Central memory CD8-positive, alpha-beta T cell (primary cell): Measurements from ENCODE around the gene PDS5A.
"Not testable (repeated sequence)": the region's sequence is repeated elsewhere in the genome, so short reads cannot be mapped to it uniquely, and the experiment has no call there.

ENCODE experiments used
- ATAC-seq: fragments of 150-1000 bp; cut with Tn5 transposase; replicated peaks from 2 replicates; pipeline ENCODE4 v1.10.0; 2022; ENCODE audit warnings: mild to moderate bottlenecking, moderate FRiP score, moderate number of reproducible peaks; ENCODE audit not compliant: poor library complexity, severe bottlenecking; ENCODE audit errors: extremely low read depth
- DNase-seq, 2 donors: peaks; one replicate each; pipeline ENCODE4 v3.0.0; 2021; ENCODE audit warnings: low spot score in 2 of 2
- H3K27ac Mint-ChIP-seq: one replicate; pipeline ENCODE4 v1.8.0; 2022; ENCODE audit warnings: low read depth, mild to moderate bottlenecking, moderate library complexity, mixed read lengths
- H3K27me3 Mint-ChIP-seq: one replicate; pipeline ENCODE4 v1.8.0; 2022; ENCODE audit warnings: mixed read lengths
- H3K36me3 Mint-ChIP-seq: one replicate; pipeline ENCODE4 v1.8.0; 2022; ENCODE audit warnings: mild to moderate bottlenecking, moderate library complexity, mixed read lengths; ENCODE audit not compliant: insufficient read depth
- H3K4me1 Mint-ChIP-seq: one replicate; pipeline ENCODE4 v1.8.0; 2022; ENCODE audit warnings: mixed read lengths
- H3K4me3 Mint-ChIP-seq: one replicate; pipeline ENCODE4 v1.8.0; 2022; ENCODE audit warnings: mild to moderate bottlenecking, moderate library complexity, mixed read lengths
- H3K9me3 Mint-ChIP-seq: one replicate; pipeline ENCODE4 v1.8.0; 2022; ENCODE audit warnings: mixed read lengths

Gene PDS5A

DNA sequence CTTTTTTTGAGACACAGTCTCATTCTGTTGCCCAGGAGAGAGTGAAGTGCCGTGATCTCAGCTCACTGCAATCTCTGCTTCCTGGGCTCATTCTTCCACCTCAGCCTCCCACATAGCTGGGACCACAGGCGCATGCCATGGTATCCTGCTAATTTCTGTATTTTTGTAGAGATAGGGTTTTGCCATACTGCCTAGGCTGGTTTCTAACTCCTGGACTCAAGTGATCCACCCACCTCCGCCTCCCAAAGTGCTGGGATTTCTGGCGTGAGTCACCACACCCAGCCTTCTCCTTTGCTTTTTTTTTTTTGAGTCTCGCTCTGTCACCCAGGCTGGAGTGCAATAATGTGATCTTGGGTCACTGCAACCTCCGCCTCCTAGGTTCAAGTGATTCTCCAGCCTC is 94.1 kb downstream of the PDS5A start:
- ATAC-seq: no peak
- H3K27me3 Mint-ChIP-seq: no peaks in the 10 kb centered on the region
- H3K4me1 Mint-ChIP-seq: peaks cover 5% of the 10 kb centered on the region
- no peak overlapping the region for H3K4me3 Mint-ChIP-seq
- DNase-seq: no peak
- no peak overlapping the region for H3K27ac Mint-ChIP-seq
- H3K9me3 Mint-ChIP-seq: no peaks in the 10 kb centered on the region
- H3K36me3 Mint-ChIP-seq: peaks cover 36% of the 10 kb centered on the region

DNA sequence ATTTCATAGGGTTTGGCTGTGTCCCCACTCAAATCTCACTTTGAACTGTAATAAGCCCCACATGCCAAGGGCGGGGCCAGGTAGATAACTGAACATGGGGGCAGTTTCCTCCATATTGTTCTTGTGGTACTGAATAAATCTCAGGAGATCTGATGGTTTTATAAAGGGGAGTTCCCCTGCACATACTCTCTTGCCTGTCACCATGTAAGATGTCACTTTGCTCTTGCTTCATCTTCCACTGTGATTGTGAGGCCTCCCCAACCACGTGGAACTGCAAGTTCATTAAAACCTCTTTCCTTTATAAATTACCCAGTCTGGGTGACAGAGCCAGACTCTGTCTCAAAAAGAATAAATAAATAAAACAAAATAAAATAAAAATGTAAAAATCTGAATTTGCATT is 95.9 kb downstream of the PDS5A start:
- H3K36me3 Mint-ChIP-seq: peaks cover 32% of the 10 kb centered on the region
- DNase-seq (no peak), ATAC-seq (no peak)
- no peaks in the 10 kb centered on the region for H3K27me3 Mint-ChIP-seq
- no peak overlapping the region for H3K4me3 Mint-ChIP-seq
- H3K27ac Mint-ChIP-seq: no peak overlapping the region
- H3K9me3 Mint-ChIP-seq: no peaks in the 10 kb centered on the region
- peaks cover 5% of the 10 kb centered on the region for H3K4me1 Mint-ChIP-seq

DNA sequence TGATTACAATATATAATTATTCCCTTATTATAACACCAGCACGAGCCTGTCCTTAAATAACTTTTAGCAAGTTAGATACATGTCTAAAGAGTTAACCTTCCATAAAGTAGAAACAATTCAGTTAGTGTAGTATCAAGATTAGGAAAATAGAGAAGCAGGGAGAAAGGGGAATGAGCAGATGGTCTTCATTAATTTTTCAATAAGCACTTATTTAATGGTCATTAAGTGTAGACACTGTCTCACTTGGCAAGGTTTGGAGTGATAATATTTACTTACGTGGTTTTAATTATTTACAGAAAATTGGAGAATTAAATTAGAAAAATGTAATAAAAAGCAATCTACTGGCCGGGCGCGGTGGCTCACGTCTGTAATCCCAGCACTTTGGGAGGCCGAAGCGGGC is 99.7 kb downstream of the PDS5A start:
- ATAC-seq: no peak
- H3K27me3 Mint-ChIP-seq: no peaks in the 10 kb centered on the region
- H3K27ac Mint-ChIP-seq: no peak overlapping the region
- peaks cover 30% of the 10 kb centered on the region for H3K36me3 Mint-ChIP-seq
- no peak for DNase-seq
- no peaks in the 10 kb centered on the region for H3K9me3 Mint-ChIP-seq
- H3K4me1 Mint-ChIP-seq: peaks cover 18% of the 10 kb centered on the region
- H3K4me3 Mint-ChIP-seq: no peak overlapping the region

DNA sequence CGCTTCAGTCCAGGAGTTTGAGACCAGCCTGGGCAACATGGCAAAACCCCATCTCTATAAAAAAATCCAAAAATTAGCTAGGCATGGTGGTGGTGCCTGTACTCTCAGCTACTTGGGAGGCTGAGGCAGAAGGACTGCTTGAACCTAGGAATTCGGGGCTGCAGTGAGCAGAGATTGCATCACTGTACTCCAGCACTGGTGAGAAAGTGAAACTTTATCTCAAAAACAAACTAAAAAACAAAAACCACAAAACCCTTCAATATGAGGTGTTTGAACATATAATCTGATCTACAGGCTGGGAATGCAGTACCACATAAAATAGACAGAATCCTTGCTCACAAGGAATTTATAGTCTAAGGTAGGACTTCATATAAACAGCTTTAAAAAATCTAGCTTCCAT is 103.9 kb downstream of the PDS5A start:
- H3K27ac Mint-ChIP-seq: peak overlapping the region; percentile 30
- H3K4me1 Mint-ChIP-seq: peaks cover 13% of the 10 kb centered on the region
- peaks cover 32% of the 10 kb centered on the region for H3K36me3 Mint-ChIP-seq
- peak overlapping the region; percentile 14 for H3K4me3 Mint-ChIP-seq
- DNase-seq (no peak), ATAC-seq (no peak)
- H3K27me3 Mint-ChIP-seq: no peaks in the 10 kb centered on the region
- H3K9me3 Mint-ChIP-seq: no peaks in the 10 kb centered on the region

DNA sequence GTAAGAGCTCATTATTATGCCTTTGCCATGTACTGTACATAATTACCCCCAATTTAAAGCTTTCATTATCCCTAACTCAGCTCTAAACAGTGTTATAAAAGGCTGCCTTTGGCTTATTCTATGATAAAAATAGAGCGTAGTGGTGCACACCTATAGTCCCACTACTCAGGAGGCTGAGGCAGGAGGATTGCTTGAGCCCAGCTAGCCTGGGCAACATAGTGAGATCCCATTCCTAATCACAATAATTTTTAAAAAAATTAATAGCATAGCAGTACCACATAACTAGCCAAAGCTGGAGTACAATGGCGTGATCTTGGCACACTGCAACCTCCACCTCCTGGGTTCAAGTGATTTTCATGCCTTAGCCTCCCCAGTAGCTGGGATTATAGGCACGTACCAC is 112.4 kb downstream of the PDS5A start:
- H3K36me3 Mint-ChIP-seq: peaks cover 29% of the 10 kb centered on the region
- no peak overlapping the region for H3K27ac Mint-ChIP-seq
- no peaks in the 10 kb centered on the region for H3K9me3 Mint-ChIP-seq
- DNase-seq (no peak), ATAC-seq (no peak)
- H3K4me3 Mint-ChIP-seq: no peak overlapping the region
- no peaks in the 10 kb centered on the region for H3K27me3 Mint-ChIP-seq
- peaks cover 3% of the 10 kb centered on the region for H3K4me1 Mint-ChIP-seq

DNA sequence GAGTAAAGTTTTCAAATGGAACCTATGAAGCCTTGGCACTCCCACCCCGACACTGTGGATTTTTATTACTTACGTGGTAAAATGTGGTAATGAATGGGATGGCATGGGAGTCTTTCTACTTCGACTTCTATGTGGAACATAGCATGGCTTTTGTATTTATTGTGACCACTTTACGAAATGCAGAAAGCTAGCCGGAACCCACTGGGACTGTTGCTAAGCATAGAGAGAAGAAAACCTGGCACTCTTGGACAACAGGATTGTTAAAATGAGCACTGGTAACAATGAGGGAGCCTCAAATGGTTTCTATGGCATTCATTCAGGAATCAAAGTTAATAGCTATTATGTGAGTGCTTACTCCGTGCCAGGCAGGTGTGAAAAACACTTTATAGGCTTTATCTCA is 113.3 kb downstream of the PDS5A start:
- Mint-ChIP-seq H3K27me3 (no peaks in the 10 kb centered on the region), H3K27ac (no peak overlapping the region), H3K36me3 (peaks cover 37% of the 10 kb centered on the region), H3K4me3 (no peak overlapping the region), H3K9me3 (no peaks in the 10 kb centered on the region), H3K4me1 (peaks cover 12% of the 10 kb centered on the region)
- DNase-seq: no peak
- no peak for ATAC-seq

- Mint-ChIP-seq H3K36me3 (peaks cover 37% of the 10 kb centered on the region), H3K27ac (no peak overlapping the region), H3K27me3 (no peaks in the 10 kb centered on the region), H3K9me3 (peaks cover under 1% of the 10 kb centered on the region), H3K4me1 (peaks cover 16% of the 10 kb centered on the region), H3K4me3 (no peak overlapping the region)
- ATAC-seq: no peak
- no peak for DNase-seq
Observed at GRCh38 chr4:39860804-39861203, 116.9 kb downstream of the PDS5A start.

DNA sequence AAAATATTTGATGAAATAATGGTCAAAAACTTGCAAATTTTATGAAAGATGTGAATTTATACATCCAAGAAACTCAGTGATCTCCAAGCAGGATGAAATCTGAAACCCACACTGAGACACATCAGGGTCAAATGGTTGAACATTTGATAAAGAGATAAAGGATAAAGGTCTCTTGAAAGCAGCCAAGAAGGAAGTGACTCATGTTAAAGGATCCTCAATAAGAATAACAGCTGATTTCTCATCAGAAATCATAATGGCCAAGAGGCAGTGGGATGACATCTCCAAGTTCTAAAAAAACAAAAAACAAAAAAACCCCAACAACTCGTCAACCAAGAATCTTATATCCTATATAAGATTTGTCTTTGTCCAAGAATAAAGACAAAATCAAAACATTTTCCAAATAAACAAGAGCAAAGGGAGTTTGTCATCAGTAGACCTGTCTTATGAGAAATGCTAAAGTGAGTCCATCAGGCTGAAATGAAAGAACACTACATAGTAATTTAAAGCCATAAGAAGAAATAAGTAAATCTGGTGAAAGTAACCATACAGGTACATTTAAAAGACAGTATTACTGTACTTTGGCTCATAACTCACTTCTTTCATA is 121.7 kb downstream of the PDS5A start:
- H3K36me3 Mint-ChIP-seq: peaks cover 42% of the 10 kb centered on the region
- DNase-seq (no peak), ATAC-seq (no peak)
- no peak overlapping the region for H3K27ac Mint-ChIP-seq
- H3K4me3 Mint-ChIP-seq: no peak overlapping the region
- H3K27me3 Mint-ChIP-seq: no peaks in the 10 kb centered on the region
- peaks cover 7% of the 10 kb centered on the region for H3K9me3 Mint-ChIP-seq
- peaks cover 29% of the 10 kb centered on the region for H3K4me1 Mint-ChIP-seq

DNA sequence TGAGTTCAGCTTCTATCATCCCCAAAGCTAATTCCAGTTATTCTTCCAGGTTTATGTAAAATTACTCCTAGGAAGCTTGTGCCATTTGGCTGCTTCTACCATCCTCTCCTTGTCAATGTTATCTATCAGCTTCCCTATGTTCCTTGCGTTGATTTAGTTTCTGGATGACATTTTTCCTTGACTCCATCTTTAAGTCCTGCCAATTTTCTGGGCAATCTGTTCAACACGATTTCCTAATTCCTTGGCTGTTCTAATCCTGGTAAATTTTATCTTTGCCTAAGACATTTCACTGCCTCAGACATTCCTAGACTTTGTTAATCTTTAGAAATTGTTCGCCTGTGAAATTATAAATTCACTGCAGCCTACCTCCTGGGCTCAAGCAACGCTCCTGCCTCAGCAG is 125.1 kb downstream of the PDS5A start:
- peaks cover 17% of the 10 kb centered on the region for H3K4me1 Mint-ChIP-seq
- DNase-seq (no peak), ATAC-seq (no peak)
- no peak overlapping the region for H3K4me3 Mint-ChIP-seq
- H3K27ac Mint-ChIP-seq: peak overlapping the region; percentile 1
- H3K27me3 Mint-ChIP-seq: no peaks in the 10 kb centered on the region
- H3K9me3 Mint-ChIP-seq: peaks cover 7% of the 10 kb centered on the region
- peaks cover 35% of the 10 kb centered on the region for H3K36me3 Mint-ChIP-seq

DNA sequence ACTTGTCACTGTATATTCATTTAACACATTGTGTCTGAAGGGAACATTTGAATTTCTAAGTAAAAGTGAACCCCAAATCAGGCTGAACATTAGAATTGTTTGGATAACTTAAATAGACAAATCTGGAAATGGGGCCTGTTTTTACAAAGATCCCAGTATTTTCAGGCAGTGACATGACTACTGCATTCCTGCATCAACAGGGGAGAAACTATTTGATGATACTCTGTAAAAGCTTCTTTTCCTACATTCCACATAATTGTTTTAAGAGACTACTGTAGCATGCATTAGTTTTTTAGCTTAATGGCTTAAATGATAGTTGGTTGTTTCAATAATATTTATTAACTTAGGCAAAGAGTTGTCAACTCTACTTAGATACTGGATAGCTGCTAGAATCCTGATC is 127.0 kb downstream of the PDS5A start:
- ATAC-seq (no peak), DNase-seq (no peak)
- Mint-ChIP-seq H3K4me1 (peaks cover 12% of the 10 kb centered on the region), H3K36me3 (peaks cover 39% of the 10 kb centered on the region), H3K27ac (no peak overlapping the region), H3K4me3 (no peak overlapping the region), H3K9me3 (peaks cover 5% of the 10 kb centered on the region), H3K27me3 (no peaks in the 10 kb centered on the region)

DNA sequence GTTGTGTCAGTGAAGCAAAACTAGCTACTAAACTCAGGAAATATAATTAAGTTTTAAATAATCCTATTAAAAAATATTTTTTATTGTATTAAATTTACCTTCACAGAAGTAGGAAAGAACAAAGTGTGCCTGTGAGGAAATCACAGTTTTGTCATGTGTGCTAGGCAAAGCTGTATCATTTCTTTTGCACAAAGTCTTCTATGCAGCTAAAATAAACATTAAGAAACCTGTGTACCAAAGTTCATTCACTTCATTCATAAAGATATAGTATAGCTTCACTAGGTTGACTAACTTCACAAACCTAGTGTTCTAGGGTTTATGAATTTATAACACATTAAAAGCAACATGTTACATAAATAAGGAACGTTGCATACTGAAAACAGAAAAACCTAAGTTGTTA is 131.0 kb downstream of the PDS5A start:
- no peak overlapping the region for H3K4me3 Mint-ChIP-seq
- H3K4me1 Mint-ChIP-seq: no peaks in the 10 kb centered on the region
- no peaks in the 10 kb centered on the region for H3K9me3 Mint-ChIP-seq
- peaks cover 47% of the 10 kb centered on the region for H3K36me3 Mint-ChIP-seq
- H3K27me3 Mint-ChIP-seq: no peaks in the 10 kb centered on the region
- DNase-seq: no peak
- no peak overlapping the region for H3K27ac Mint-ChIP-seq
- no peak for ATAC-seq

DNA sequence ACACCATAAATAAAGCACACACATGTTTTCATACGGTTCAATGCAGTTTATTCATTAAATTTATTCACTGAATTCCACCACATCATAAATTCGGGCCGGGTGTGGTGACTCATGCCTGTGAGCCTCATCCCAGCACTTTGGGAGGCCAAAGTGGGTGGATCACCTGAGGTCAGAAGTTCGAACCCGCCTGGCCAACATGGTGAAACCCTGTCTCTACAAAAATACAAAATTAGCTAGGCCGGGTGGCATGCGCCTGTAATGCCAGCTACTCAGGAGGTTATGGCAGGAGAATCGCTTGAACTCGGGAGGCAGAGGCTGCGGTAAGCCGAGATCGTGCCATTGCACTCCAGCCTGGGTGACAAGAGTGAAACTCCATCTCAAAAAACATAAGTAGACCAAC is 131.6 kb downstream of the PDS5A start:
- Mint-ChIP-seq H3K9me3 (no peaks in the 10 kb centered on the region), H3K27ac (no peak overlapping the region), H3K4me3 (no peak overlapping the region), H3K4me1 (no peaks in the 10 kb centered on the region), H3K27me3 (no peaks in the 10 kb centered on the region), H3K36me3 (peaks cover 51% of the 10 kb centered on the region)
- ATAC-seq: no peak
- DNase-seq: no peak

- H3K27ac Mint-ChIP-seq: no peak overlapping the region
- DNase-seq: no peak
- H3K27me3 Mint-ChIP-seq: no peaks in the 10 kb centered on the region
- H3K4me1 Mint-ChIP-seq: no peaks in the 10 kb centered on the region
- no peaks in the 10 kb centered on the region for H3K9me3 Mint-ChIP-seq
- ATAC-seq: no peak
- H3K36me3 Mint-ChIP-seq: peaks cover 62% of the 10 kb centered on the region
- H3K4me3 Mint-ChIP-seq: no peak overlapping the region
Observed at GRCh38 chr4:39841894-39842293, 135.8 kb downstream of the PDS5A start.

DNA sequence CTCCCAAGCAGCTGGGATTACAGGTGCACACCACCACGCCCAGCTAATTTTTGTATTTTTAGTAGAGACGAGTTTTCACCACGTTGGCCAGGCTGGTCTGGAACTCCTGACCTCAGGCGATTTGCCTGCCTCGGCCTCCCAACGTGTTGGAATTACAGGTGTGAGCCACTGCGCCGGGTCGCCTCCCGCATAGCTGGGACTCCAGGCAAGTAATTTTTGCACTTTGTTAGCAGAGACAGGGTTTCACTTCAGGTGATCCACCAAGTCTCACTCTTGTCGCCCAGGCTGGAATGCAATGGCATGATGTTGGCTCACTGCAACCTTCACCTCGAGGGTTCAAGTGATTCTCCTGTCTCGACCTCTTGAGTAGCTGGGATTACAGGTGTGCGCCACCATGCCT is 137.2 kb downstream of the PDS5A start:
- not testable (repeated sequence) for H3K4me3 Mint-ChIP-seq, H3K9me3 Mint-ChIP-seq, H3K27me3 Mint-ChIP-seq, ATAC-seq, DNase-seq, H3K27ac Mint-ChIP-seq, H3K4me1 Mint-ChIP-seq
- H3K36me3 Mint-ChIP-seq: peaks cover 68% of the 10 kb centered on the region
